Activated CD4-positive, alpha-beta T cell treated with anti-CD3 and anti-CD28 coated beads, Interleukin-2, amount 10 ng/mL, durations not matched to agents 7 days and 5 days (primary cell): ENCODE results near the gene MAB21L3. TPM values are rescaled to one million over a fixed set of nuclear protein-coding genes. Genes with fewer than 3 reads are reported as not detected.

Source experiments
- CTCF ChIA-PET: fragments of 350-600 bp; sonication (Branson Sonifier 250); formaldehyde crosslinking; loops from one replicate; lab custom pipeline; 2021; ENCODE audit warnings: antibody characterized with exemption; lab: Charles Lee
- POLR2A ChIA-PET: fragments of 350-600 bp; sonication (Branson Sonifier 250); formaldehyde crosslinking; loops from one replicate; lab custom pipeline; 2021; ENCODE audit warnings: antibody characterized with exemption; lab: Charles Lee
- DNase-seq: peaks from one replicate; pipeline ENCODE4 v3.0.0-alpha.2; 2020
- H3K27ac Mint-ChIP-seq: one replicate; pipeline ENCODE4 v1.8.0; 2021; ENCODE audit warnings: mild to moderate bottlenecking, moderate library complexity, mixed read lengths
- H3K27me3 Mint-ChIP-seq: one replicate; pipeline ENCODE4 v1.8.0; 2021; ENCODE audit warnings: mixed read lengths
- H3K36me3 Mint-ChIP-seq: one replicate; pipeline ENCODE4 v1.8.0; 2021; ENCODE audit warnings: low read depth, mixed read lengths
- H3K4me1 Mint-ChIP-seq: one replicate; pipeline ENCODE4 v1.8.0; 2021; ENCODE audit warnings: mixed read lengths
- H3K4me3 Mint-ChIP-seq: one replicate; pipeline ENCODE4 v1.8.0; 2021; ENCODE audit warnings: mild to moderate bottlenecking, moderate library complexity, mixed read lengths
- H3K9me3 Mint-ChIP-seq: one replicate; pipeline ENCODE4 v1.8.0; 2021; ENCODE audit warnings: mixed read lengths
- total RNA-seq, 2 experiments: library from RNA; stranded (reverse); gene quantifications; one replicate each; pipeline ENCODE4 v1.2.3, GENCODE V29; 2021

MAB21L3 gene
- total RNA-seq, 2 experiments from 2014 or later = not detected

GRCh38 chr1:116113615-116114014 lies 2.4 kb downstream of the MAB21L3 start:
- no peaks in the 10 kb centered on the region for H3K4me1 Mint-ChIP-seq

GRCh38 chr1:116115476-116116439 lies 4.6 kb downstream of the MAB21L3 start:
- Mint-ChIP-seq H3K9me3 (no peaks in the 10 kb centered on the region), H3K36me3 (no peaks in the 10 kb centered on the region), H3K4me1 (no peaks in the 10 kb centered on the region), H3K4me3 (no peak overlapping the region), H3K27ac (no peak overlapping the region), H3K27me3 (peaks cover 4% of the 10 kb centered on the region)
- POLR2A ChIA-PET = no interaction called here
- DNase-seq = no peak
- CTCF ChIA-PET = no interaction called here

More at GRCh38 chr1:116113615-116114014, 2.4 kb downstream of the MAB21L3 start:
- no peak for DNase-seq
- ChIA-PET CTCF (no interaction called here), POLR2A (no interaction called here)
- peak overlapping the region; percentile 26 for H3K27ac Mint-ChIP-seq
- H3K4me3 Mint-ChIP-seq = no peak overlapping the region
- no peaks in the 10 kb centered on the region for H3K36me3 Mint-ChIP-seq
- H3K9me3 Mint-ChIP-seq = no peaks in the 10 kb centered on the region
- peaks cover 4% of the 10 kb centered on the region for H3K27me3 Mint-ChIP-seq

GRCh38 chr1:116118471-116118870 lies 7.3 kb downstream of the MAB21L3 start:
- CTCF ChIA-PET = interaction anchor here (0.6 kb wide), 1 partner anchor 437 kb away, joined by 3 read pairs; no protein-coding TSS in a partner anchor
- H3K36me3 Mint-ChIP-seq = no peaks in the 10 kb centered on the region

GRCh38 chr1:116119876-116120275 lies 8.7 kb downstream of the MAB21L3 start:
- H3K4me3 Mint-ChIP-seq = no peak overlapping the region
- POLR2A ChIA-PET = no interaction called here
- H3K36me3 Mint-ChIP-seq = no peaks in the 10 kb centered on the region
- peaks cover 6% of the 10 kb centered on the region for H3K27me3 Mint-ChIP-seq
- H3K9me3 Mint-ChIP-seq = no peaks in the 10 kb centered on the region
- CTCF ChIA-PET = no interaction called here
- no peak overlapping the region for H3K27ac Mint-ChIP-seq
- H3K4me1 Mint-ChIP-seq = no peaks in the 10 kb centered on the region
- no peak for DNase-seq

More at GRCh38 chr1:116118471-116118870, 7.3 kb downstream of the MAB21L3 start:
- Mint-ChIP-seq H3K9me3 (no peaks in the 10 kb centered on the region), H3K4me3 (no peak overlapping the region), H3K4me1 (no peaks in the 10 kb centered on the region), H3K27ac (no peak overlapping the region), H3K27me3 (peaks cover under 1% of the 10 kb centered on the region)
- DNase-seq = no peak
- POLR2A ChIA-PET = no interaction called here

- POLR2A ChIA-PET = no interaction called here
Observed at GRCh38 chr1:116122955-116123757, 12.0 kb downstream of the MAB21L3 start.

GRCh38 chr1:116123837-116124533 lies 12.8 kb downstream of the MAB21L3 start:
- H3K27ac Mint-ChIP-seq = no peak overlapping the region
- no peaks in the 10 kb centered on the region for H3K9me3 Mint-ChIP-seq
- CTCF ChIA-PET = interaction anchor here (0.7 to 1.8 kb wide), 2 partner anchors 361 to 1542 kb away, joined by 3 to 6 read pairs; no protein-coding TSS in a partner anchor
- H3K36me3 Mint-ChIP-seq = no peaks in the 10 kb centered on the region
- peaks cover 31% of the 10 kb centered on the region for H3K4me1 Mint-ChIP-seq
- no peak overlapping the region for H3K4me3 Mint-ChIP-seq
- peaks cover 6% of the 10 kb centered on the region for H3K27me3 Mint-ChIP-seq
- no peak for DNase-seq
- POLR2A ChIA-PET = no interaction called here

More at GRCh38 chr1:116122955-116123757, 12.0 kb downstream of the MAB21L3 start:
- Mint-ChIP-seq H3K27ac (no peak overlapping the region), H3K4me1 (peaks cover 24% of the 10 kb centered on the region), H3K4me3 (no peak overlapping the region), H3K36me3 (no peaks in the 10 kb centered on the region), H3K9me3 (no peaks in the 10 kb centered on the region), H3K27me3 (peaks cover 6% of the 10 kb centered on the region)
- CTCF ChIA-PET = interaction anchor here (0.7 to 1.8 kb wide), 5 partner anchors 9 to 1541 kb away, joined by 3 to 6 read pairs (median 4); no protein-coding TSS in a partner anchor
- DNase-seq = no peak

GRCh38 chr1:116125758-116126157 lies 14.6 kb downstream of the MAB21L3 start:
- Mint-ChIP-seq H3K9me3 (no peaks in the 10 kb centered on the region), H3K4me1 (peaks cover 39% of the 10 kb centered on the region), H3K4me3 (no peak overlapping the region), H3K36me3 (no peaks in the 10 kb centered on the region), H3K27me3 (peaks cover 6% of the 10 kb centered on the region), H3K27ac (no peak overlapping the region)
- no peak for DNase-seq
- CTCF ChIA-PET = interaction anchor here (0.7 kb wide), 1 partner anchor 14 kb away, joined by 4 read pairs; no protein-coding TSS in a partner anchor
- POLR2A ChIA-PET = no interaction called here

- DNase-seq = peak; percentile 32
- no peaks in the 10 kb centered on the region for H3K9me3 Mint-ChIP-seq
- H3K36me3 Mint-ChIP-seq = no peaks in the 10 kb centered on the region
- POLR2A ChIA-PET = no interaction called here
- no peak overlapping the region for H3K4me3 Mint-ChIP-seq
- H3K4me1 Mint-ChIP-seq = peaks cover 39% of the 10 kb centered on the region
- peaks cover 6% of the 10 kb centered on the region for H3K27me3 Mint-ChIP-seq
- H3K27ac Mint-ChIP-seq = no peak overlapping the region
- CTCF ChIA-PET = interaction anchor here (0.7 to 1.4 kb wide), 2 partner anchors 13 to 359 kb away, joined by 3 to 4 read pairs; no protein-coding TSS in a partner anchor
Observed at GRCh38 chr1:116126281-116126680, 15.1 kb downstream of the MAB21L3 start.

GRCh38 chr1:116127123-116127847 lies 16.1 kb downstream of the MAB21L3 start:
- ChIA-PET POLR2A (no interaction called here), CTCF (interaction anchor here (1.3 to 1.5 kb wide), 3 partner anchors 12 to 358 kb away, joined by 3 to 4 read pairs (median 3); no protein-coding TSS in a partner anchor)
- no peaks in the 10 kb centered on the region for H3K36me3 Mint-ChIP-seq
- no peaks in the 10 kb centered on the region for H3K9me3 Mint-ChIP-seq
- no peak for DNase-seq
- peaks cover 39% of the 10 kb centered on the region for H3K4me1 Mint-ChIP-seq
- H3K27ac Mint-ChIP-seq = no peak overlapping the region
- H3K4me3 Mint-ChIP-seq = no peak overlapping the region
- peaks cover 6% of the 10 kb centered on the region for H3K27me3 Mint-ChIP-seq

- H3K4me3 Mint-ChIP-seq = no peak overlapping the region
- CTCF ChIA-PET = interaction anchor here (1.3 to 1.5 kb wide), 3 partner anchors 11 to 358 kb away, joined by 3 to 4 read pairs (median 3); no protein-coding TSS in a partner anchor
- POLR2A ChIA-PET = no interaction called here
- peaks cover 39% of the 10 kb centered on the region for H3K4me1 Mint-ChIP-seq
- no peaks in the 10 kb centered on the region for H3K9me3 Mint-ChIP-seq
- no peak overlapping the region for H3K27ac Mint-ChIP-seq
- no peak for DNase-seq
- H3K36me3 Mint-ChIP-seq = no peaks in the 10 kb centered on the region
- H3K27me3 Mint-ChIP-seq = peaks cover 6% of the 10 kb centered on the region
Observed at GRCh38 chr1:116127848-116128540, 16.8 kb downstream of the MAB21L3 start.

- Mint-ChIP-seq H3K9me3 (no peaks in the 10 kb centered on the region), H3K4me3 (no peak overlapping the region), H3K27ac (peak overlapping the region; percentile 31), H3K36me3 (no peaks in the 10 kb centered on the region), H3K4me1 (peaks cover 39% of the 10 kb centered on the region), H3K27me3 (peaks cover 6% of the 10 kb centered on the region)
- peak; percentile 41 for DNase-seq
- ChIA-PET CTCF (interaction anchor here (0.6 kb wide), 1 partner anchor 1013 kb away, joined by 3 read pairs; no protein-coding TSS in a partner anchor), POLR2A (no interaction called here)
Observed at GRCh38 chr1:116128664-116129063, 17.5 kb downstream of the MAB21L3 start.
